MM.1S (cell line): ENCODE results near the gene GRIK2.

ENCODE experiments used
- DNase-seq: peaks from one replicate; pipeline ENCODE4 v3.0.0-alpha.2; 2015
- H2AFZ ChIP-seq: fragments of 300-600 bp; sonication (generic); 2 replicates; pipeline ENCODE4 v1.6.0; 2016; ENCODE audit warnings: antibody characterized with exemption, low read length
- H3F3A ChIP-seq: fragments of 300-600 bp; sonication (generic); 2 replicates; pipeline ENCODE4 v1.6.1; 2016; ENCODE audit warnings: mild to moderate bottlenecking, antibody characterized with exemption, low read length, moderate library complexity, mixed read lengths; ENCODE audit not compliant: insufficient read depth
- H3K27ac ChIP-seq: fragments of 300-600 bp; sonication (generic); 2 replicates; pipeline ENCODE4 v1.5.1; 2016; ENCODE audit warnings: mild to moderate bottlenecking, low read length
- H3K27me3 ChIP-seq: fragments of 300-600 bp; sonication (generic); replicated peaks from 2 replicates; pipeline ENCODE4 v1.6.0; 2016; ENCODE audit warnings: low read length; ENCODE audit not compliant: insufficient read depth
- H3K36me3 ChIP-seq: fragments of 300-600 bp; sonication (generic); replicated peaks from 2 replicates; pipeline ENCODE4 v1.6.1; 2016; ENCODE audit warnings: mild to moderate bottlenecking, low read length, mixed read lengths; ENCODE audit not compliant: insufficient read depth
- H3K4me1 ChIP-seq: fragments of 300-600 bp; sonication (generic); 2 replicates; pipeline ENCODE4 v1.6.1; 2016; ENCODE audit warnings: low read length, mixed read lengths
- H3K4me2 ChIP-seq: fragments of 300-600 bp; sonication (generic); 2 replicates; pipeline ENCODE4 v1.6.0; 2016; ENCODE audit warnings: low read depth, low read length
- H3K4me3 ChIP-seq: fragments of 300-600 bp; sonication (generic); 2 replicates; pipeline ENCODE4 v1.5.1; 2016; ENCODE audit warnings: low read length, mixed read lengths
- H3K79me2 ChIP-seq: fragments of 300-600 bp; sonication (generic); 2 replicates; pipeline ENCODE4 v1.6.1; 2016; ENCODE audit warnings: mixed run types, low read length, mixed read lengths
- H3K9ac ChIP-seq: fragments of 300-600 bp; sonication (generic); 2 replicates; pipeline ENCODE4 v1.6.1; 2016; ENCODE audit warnings: low read length, mixed read lengths
- H3K9me2 ChIP-seq: fragments of 300-600 bp; sonication (generic); replicated peaks from 2 replicates; pipeline ENCODE4 v1.6.1; 2016; ENCODE audit warnings: mild to moderate bottlenecking, low read length, mixed read lengths; ENCODE audit not compliant: insufficient read depth
- H3K9me3 ChIP-seq: fragments of 300-600 bp; sonication (generic); replicated peaks from 2 replicates; pipeline ENCODE4 v1.6.1; 2016; ENCODE audit warnings: mild to moderate bottlenecking, low read length, mixed read lengths; ENCODE audit not compliant: insufficient read depth
- H4K20me1 ChIP-seq: fragments of 300-600 bp; sonication (generic); 2 replicates; pipeline ENCODE4 v1.6.1; 2016; ENCODE audit warnings: mild to moderate bottlenecking, low read length, moderate library complexity, mixed read lengths; ENCODE audit not compliant: insufficient read depth
- EZH2 ChIP-seq: fragments of 300-600 bp; sonication (generic); optimal IDR thresholded peaks from 2 replicates; pipeline ENCODE3; 2017; ENCODE audit warnings: low read depth, mild to moderate bottlenecking, antibody characterized with exemption, low read length, mixed read lengths
- EZH2phosphoT487 ChIP-seq: fragments of 300-600 bp; sonication (generic); IDR thresholded peaks from 2 replicates; pipeline ENCODE4 v1.6.1; 2018; ENCODE audit warnings: antibody characterized with exemption, low read length
- TF ChIP-seq, protein P1 (sequence below): fragments of 300-600 bp; sonication (generic); IDR thresholded peaks from 2 replicates; pipeline ENCODE4 v1.5.1; 2016; ENCODE audit warnings: antibody characterized with exemption, low read length, mixed read lengths

GRIK2 gene

DNA sequence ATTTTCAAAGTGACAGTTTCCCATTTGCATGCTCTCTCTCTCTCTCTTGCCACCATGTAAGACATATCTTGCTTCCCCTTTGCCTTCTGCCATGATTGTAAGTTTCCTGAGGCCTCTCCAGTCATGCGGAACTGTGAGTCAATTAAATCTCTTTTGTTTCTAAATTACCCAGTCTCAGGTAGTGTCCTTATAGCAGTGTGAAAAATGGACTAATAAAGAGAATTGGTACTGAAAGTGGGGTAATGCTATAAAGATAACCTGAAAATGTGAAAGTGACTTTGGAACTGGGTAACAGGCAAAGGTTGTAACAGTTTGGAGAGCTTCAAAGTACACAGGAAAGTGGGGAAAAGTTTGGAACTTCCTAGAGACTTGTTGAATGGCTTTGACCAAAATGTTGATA is 389.8 kb downstream of the GRIK2 start:
- Histone ChIP-seq H3K27me3 (no peaks in the 10 kb centered on the region), H3K9me3 (no peaks in the 10 kb centered on the region), H3K4me1 (no peaks in the 10 kb centered on the region), H2AFZ (no peak overlapping the region), H3K4me3 (no peak overlapping the region), H3K79me2 (no peaks in the 10 kb centered on the region), H4K20me1 (no peaks in the 10 kb centered on the region), H3K27ac (no peak overlapping the region), H3K9me2 (no peaks in the 10 kb centered on the region), H3F3A (no peaks in the 10 kb centered on the region), H3K36me3 (no peaks in the 10 kb centered on the region), H3K9ac (no peak overlapping the region), H3K4me2 (no peak overlapping the region)
- TF ChIP-seq, protein P1, sequence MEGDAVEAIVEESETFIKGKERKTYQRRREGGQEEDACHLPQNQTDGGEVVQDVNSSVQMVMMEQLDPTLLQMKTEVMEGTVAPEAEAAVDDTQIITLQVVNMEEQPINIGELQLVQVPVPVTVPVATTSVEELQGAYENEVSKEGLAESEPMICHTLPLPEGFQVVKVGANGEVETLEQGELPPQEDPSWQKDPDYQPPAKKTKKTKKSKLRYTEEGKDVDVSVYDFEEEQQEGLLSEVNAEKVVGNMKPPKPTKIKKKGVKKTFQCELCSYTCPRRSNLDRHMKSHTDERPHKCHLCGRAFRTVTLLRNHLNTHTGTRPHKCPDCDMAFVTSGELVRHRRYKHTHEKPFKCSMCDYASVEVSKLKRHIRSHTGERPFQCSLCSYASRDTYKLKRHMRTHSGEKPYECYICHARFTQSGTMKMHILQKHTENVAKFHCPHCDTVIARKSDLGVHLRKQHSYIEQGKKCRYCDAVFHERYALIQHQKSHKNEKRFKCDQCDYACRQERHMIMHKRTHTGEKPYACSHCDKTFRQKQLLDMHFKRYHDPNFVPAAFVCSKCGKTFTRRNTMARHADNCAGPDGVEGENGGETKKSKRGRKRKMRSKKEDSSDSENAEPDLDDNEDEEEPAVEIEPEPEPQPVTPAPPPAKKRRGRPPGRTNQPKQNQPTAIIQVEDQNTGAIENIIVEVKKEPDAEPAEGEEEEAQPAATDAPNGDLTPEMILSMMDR = no peak
- TF ChIP-seq EZH2phosphoT487 = no peak
- no peak for TF ChIP-seq EZH2
- DNase-seq = no peak

DNA sequence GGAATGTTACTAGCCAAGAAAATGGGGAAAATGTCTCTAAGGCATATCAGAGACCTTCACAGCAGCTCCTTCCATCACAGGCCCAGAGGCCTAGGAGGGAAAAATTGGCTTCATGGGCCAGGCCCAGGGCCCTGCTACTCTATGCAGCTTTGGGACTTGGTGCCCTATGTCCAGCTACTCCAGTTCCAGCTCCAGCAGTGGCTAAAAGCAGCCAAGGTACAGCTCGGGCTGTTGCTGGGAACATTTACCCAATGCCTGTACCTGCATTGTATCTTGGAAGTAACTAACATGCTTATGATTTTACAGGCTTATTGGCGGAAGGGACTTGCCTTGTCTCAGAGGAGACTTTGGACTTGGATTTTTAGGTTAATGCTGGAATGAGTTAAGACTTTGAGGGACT is 390.6 kb downstream of the GRIK2 start:
- H4K20me1 ChIP-seq = no peaks in the 10 kb centered on the region
- TF ChIP-seq EZH2phosphoT487 (no peak), EZH2 (no peak)
- TF ChIP-seq, protein P1 = no peak
- no peaks in the 10 kb centered on the region for H3K4me1 ChIP-seq
- no peak overlapping the region for H3K4me3 ChIP-seq
- H3K36me3 ChIP-seq = no peaks in the 10 kb centered on the region
- no peaks in the 10 kb centered on the region for H3K9me2 ChIP-seq
- no peaks in the 10 kb centered on the region for H3K27me3 ChIP-seq
- no peak for DNase-seq
- no peak overlapping the region for H3K9ac ChIP-seq
- H3K9me3 ChIP-seq = no peaks in the 10 kb centered on the region
- no peaks in the 10 kb centered on the region for H3K79me2 ChIP-seq
- no peaks in the 10 kb centered on the region for H3F3A ChIP-seq
- no peak overlapping the region for H3K27ac ChIP-seq
- no peak overlapping the region for H3K4me2 ChIP-seq
- H2AFZ ChIP-seq = no peak overlapping the region

DNA sequence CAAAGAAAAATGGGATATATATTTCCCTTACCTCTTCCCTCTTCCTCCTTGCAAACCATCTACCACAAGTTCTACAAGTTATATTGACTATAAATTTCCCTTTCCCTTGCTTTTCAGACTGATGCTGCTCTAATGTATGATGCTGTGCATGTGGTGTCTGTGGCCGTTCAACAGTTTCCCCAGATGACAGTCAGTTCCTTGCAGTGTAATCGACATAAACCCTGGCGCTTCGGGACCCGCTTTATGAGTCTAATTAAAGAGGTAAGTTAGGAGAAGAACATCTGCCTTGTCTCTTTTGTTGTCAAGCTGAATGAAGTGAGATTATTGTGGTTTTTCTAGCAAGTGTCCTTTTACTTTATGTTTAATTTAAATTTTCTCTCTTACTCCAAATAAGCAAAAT is 406.0 kb downstream of the GRIK2 start:
- Histone ChIP-seq H3K27ac (no peak overlapping the region), H3K4me2 (no peak overlapping the region), H3K9ac (no peak overlapping the region), H4K20me1 (no peaks in the 10 kb centered on the region), H3K4me1 (no peaks in the 10 kb centered on the region), H3K79me2 (no peaks in the 10 kb centered on the region), H2AFZ (no peak overlapping the region), H3F3A (no peaks in the 10 kb centered on the region), H3K9me3 (no peaks in the 10 kb centered on the region), H3K36me3 (no peaks in the 10 kb centered on the region), H3K9me2 (no peaks in the 10 kb centered on the region), H3K27me3 (no peaks in the 10 kb centered on the region), H3K4me3 (no peak overlapping the region)
- DNase-seq = no peak
- no peak for TF ChIP-seq EZH2
- TF ChIP-seq, protein P1 = no peak
- TF ChIP-seq EZH2phosphoT487 = no peak
